Activated T-helper 2 cell treated with anti-CD3 and anti-CD28 coated beads, Interferon-gamma antibody, Interleukin-2, Interleukin-4, amounts not matched to agents 10 μg/mL and 5 μg/mL and 100 μg/mL, durations not matched to agents 14 hours and 24 hours and 36 hours (primary cell): Measurements from ENCODE around the gene ANGPTL4. TPM values are rescaled to one million over a fixed set of nuclear protein-coding genes. Genes with fewer than 3 reads are reported as not detected.
A peak's percentile ranks its signal among the peaks of the same experiment; 100 is the strongest.
"Not testable (repeated sequence)": the region's sequence is repeated elsewhere in the genome, so short reads cannot be mapped to it uniquely, and the experiment has no call there.

ENCODE experiments used
- DNase-seq: peaks from one replicate; pipeline ENCODE4 v3.0.0; 2021; ENCODE audit warnings: low spot score
- H3K27ac Mint-ChIP-seq: one replicate; pipeline ENCODE4 v1.8.0; 2021; ENCODE audit warnings: mixed read lengths
- H3K27me3 Mint-ChIP-seq: one replicate; pipeline ENCODE4 v1.8.0; 2021; ENCODE audit warnings: low read depth, mixed read lengths
- H3K36me3 Mint-ChIP-seq: one replicate; pipeline ENCODE4 v1.8.0; 2021; ENCODE audit warnings: low read depth, mixed read lengths
- H3K4me1 Mint-ChIP-seq: one replicate; pipeline ENCODE4 v1.8.0; 2021; ENCODE audit warnings: low read depth, mixed read lengths
- H3K4me3 Mint-ChIP-seq: one replicate; pipeline ENCODE4 v1.8.0; 2021; ENCODE audit warnings: low read depth, mild to moderate bottlenecking, moderate library complexity, mixed read lengths
- H3K9me3 Mint-ChIP-seq: one replicate; pipeline ENCODE4 v1.8.0; 2021; ENCODE audit warnings: mixed read lengths
- intact Hi-C: fragments of 100-400 bp; cut with micrococcal nuclease; formaldehyde crosslinking; loops from one replicate; pipeline ENCODE4 v1.15.1; 2023
- total RNA-seq: library from RNA; stranded (reverse); gene quantifications from 2 replicates; pipeline ENCODE4 v1.2.3, GENCODE V29; 2022

Gene ANGPTL4, protein sequence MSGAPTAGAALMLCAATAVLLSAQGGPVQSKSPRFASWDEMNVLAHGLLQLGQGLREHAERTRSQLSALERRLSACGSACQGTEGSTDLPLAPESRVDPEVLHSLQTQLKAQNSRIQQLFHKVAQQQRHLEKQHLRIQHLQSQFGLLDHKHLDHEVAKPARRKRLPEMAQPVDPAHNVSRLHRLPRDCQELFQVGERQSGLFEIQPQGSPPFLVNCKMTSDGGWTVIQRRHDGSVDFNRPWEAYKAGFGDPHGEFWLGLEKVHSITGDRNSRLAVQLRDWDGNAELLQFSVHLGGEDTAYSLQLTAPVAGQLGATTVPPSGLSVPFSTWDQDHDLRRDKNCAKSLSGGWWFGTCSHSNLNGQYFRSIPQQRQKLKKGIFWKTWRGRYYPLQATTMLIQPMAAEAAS
- total RNA-seq = 7.1 and 7.4 TPM in 2 replicates

DNA sequence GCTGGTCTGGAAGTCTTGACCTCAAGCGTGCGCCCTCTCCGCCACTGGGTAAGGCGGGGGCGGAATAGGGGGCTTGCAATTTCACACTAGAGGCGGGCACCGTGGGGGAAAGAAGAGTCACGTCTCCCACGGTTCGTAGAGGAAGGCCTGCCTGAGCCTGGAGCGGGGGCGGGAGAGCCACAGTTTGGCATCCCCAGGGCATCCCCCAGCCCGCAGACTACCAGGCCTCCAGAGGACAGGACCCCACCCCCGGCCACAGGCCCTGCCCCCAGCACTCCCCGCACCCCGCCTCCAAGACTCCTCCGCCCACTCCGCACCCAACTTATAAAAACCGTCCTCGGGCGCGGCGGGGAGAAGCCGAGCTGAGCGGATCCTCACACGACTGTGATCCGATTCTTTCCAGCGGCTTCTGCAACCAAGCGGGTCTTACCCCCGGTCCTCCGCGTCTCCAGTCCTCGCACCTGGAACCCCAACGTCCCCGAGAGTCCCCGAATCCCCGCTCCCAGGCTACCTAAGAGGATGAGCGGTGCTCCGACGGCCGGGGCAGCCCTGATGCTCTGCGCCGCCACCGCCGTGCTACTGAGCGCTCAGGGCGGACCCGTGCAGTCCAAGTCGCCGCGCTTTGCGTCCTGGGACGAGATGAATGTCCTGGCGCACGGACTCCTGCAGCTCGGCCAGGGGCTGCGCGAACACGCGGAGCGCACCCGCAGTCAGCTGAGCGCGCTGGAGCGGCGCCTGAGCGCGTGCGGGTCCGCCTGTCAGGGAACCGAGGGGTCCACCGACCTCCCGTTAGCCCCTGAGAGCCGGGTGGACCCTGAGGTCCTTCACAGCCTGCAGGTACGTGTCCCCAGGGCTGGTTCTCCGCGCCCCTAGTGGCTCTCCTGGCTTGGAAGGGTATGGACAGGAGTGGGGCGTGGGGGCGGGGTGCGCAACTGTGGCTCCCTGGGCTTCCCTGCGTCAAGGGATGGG lies at the start of gene ANGPTL4:
ANGPTL4 (plus strand) TSS at position 353 of the 969 bp plus-strand sequence; CDS start at position 520, 167 bp downstream.
- peaks cover 19% of the 10 kb centered on the region for H3K27me3 Mint-ChIP-seq
- H3K9me3 Mint-ChIP-seq = no peaks in the 10 kb centered on the region
- H3K4me3 Mint-ChIP-seq = peak within 1 kb of the TSS; percentile 86
- peaks cover 3% of the 10 kb centered on the region for H3K36me3 Mint-ChIP-seq
- intact Hi-C loops = loop anchor here (5.0 kb wide), 1 partner anchor 143 kb away; no protein-coding TSS in a partner anchor
- peaks cover 19% of the 10 kb centered on the region for H3K4me1 Mint-ChIP-seq
- peak within 1 kb of the TSS; percentile 81 for H3K27ac Mint-ChIP-seq
- peak; percentile 66 for DNase-seq

GRCh38 chr19:8314981-8315640 lies 48.8 kb upstream of the ANGPTL4 start:
- peaks cover 27% of the 10 kb centered on the region for H3K36me3 Mint-ChIP-seq
- H3K4me3 Mint-ChIP-seq, H3K27me3 Mint-ChIP-seq, DNase-seq, H3K4me1 Mint-ChIP-seq, H3K27ac Mint-ChIP-seq, intact Hi-C loops, H3K9me3 Mint-ChIP-seq: not testable (repeated sequence)

GRCh38 chr19:8316351-8317125 lies 47.4 kb upstream of the ANGPTL4 start:
- intact Hi-C loops = no loop called here
- Mint-ChIP-seq H3K36me3 (peaks cover 29% of the 10 kb centered on the region), H3K4me1 (peaks cover 7% of the 10 kb centered on the region), H3K4me3 (no peak overlapping the region), H3K9me3 (no peaks in the 10 kb centered on the region), H3K27ac (no peak overlapping the region), H3K27me3 (no peaks in the 10 kb centered on the region)
- DNase-seq = no peak

- H3K27ac Mint-ChIP-seq, H3K9me3 Mint-ChIP-seq, H3K27me3 Mint-ChIP-seq, intact Hi-C loops, DNase-seq: not testable (repeated sequence)
- Mint-ChIP-seq H3K4me1 (peaks cover 12% of the 10 kb centered on the region), H3K36me3 (peaks cover 52% of the 10 kb centered on the region), H3K4me3 (peak overlapping the region; percentile 17)
Measured at GRCh38 chr19:8318835-8319234, 45.1 kb upstream of the ANGPTL4 start.

- Mint-ChIP-seq H3K4me3 (peak overlapping the region; percentile 99), H3K4me1 (peaks cover 12% of the 10 kb centered on the region), H3K27me3 (no peaks in the 10 kb centered on the region), H3K9me3 (no peaks in the 10 kb centered on the region), H3K36me3 (peaks cover 53% of the 10 kb centered on the region), H3K27ac (peak overlapping the region; percentile 98)
- intact Hi-C loops = loop anchor here (5.0 kb wide), 1 partner anchor 313 kb away; the partner anchor contains the start of gene ELAVL1
- DNase-seq = no peak
Measured at GRCh38 chr19:8319807-8320520, 44.0 kb upstream of the ANGPTL4 start.

DNA sequence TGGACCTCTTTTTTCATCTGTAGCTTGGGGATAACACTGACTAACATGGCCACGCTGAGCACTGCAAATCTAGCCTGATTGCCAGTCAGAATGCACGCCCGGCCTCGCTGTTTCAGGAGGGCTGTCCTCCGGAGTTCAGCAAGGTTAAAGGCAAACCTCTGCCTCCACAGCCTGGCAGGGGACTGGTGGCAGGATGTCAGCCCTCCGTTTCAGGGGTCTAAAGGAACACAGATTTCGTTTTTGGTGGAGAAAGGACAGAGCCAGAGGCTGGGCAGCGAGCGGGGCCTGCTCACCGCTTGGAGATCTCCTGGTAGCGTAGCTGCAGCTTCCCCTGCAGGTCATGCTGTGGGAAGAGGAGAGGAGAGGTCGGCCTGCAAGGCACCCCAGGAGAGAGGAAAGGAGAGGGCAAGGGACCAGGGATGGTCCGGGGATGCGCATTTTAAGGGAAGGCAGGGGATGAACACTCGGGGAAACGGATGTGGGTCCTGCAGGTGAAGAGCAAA lies 43.3 kb upstream of the ANGPTL4 start:
- intact Hi-C loops = loop anchor here (1.0 to 5.0 kb wide), 2 partner anchors 12 to 313 kb away; partner anchors contain the start of genes CD320 and ELAVL1
- peaks cover 46% of the 10 kb centered on the region for H3K36me3 Mint-ChIP-seq
- H3K4me3 Mint-ChIP-seq = peak overlapping the region; percentile 99

GRCh38 chr19:8321067-8321985 lies 42.6 kb upstream of the ANGPTL4 start, which contains the start of the genes NDUFA7 and RPS28:
Gene NDUFA7 (minus strand): TSS chr19:8321375. CDS start chr19:8321358, 17 bp downstream.
Gene RPS28 (plus strand): TSS chr19:8321496. CDS start chr19:8321531, 35 bp downstream.
- no peaks in the 10 kb centered on the region for H3K27me3 Mint-ChIP-seq
- DNase-seq = peak; percentile 96
- H3K4me3 Mint-ChIP-seq = peak within 1 kb of the TSS; percentile 99
- H3K4me1 Mint-ChIP-seq = peaks cover 12% of the 10 kb centered on the region
- peak within 1 kb of the TSS; percentile 98 for H3K27ac Mint-ChIP-seq
- intact Hi-C loops = loop anchor here (1.0 to 5.0 kb wide), 2 partner anchors 13 to 314 kb away; partner anchors contain the start of genes CD320 and ELAVL1
- H3K9me3 Mint-ChIP-seq = no peaks in the 10 kb centered on the region
- H3K36me3 Mint-ChIP-seq = peaks cover 44% of the 10 kb centered on the region

More for the DNA sequence above, 43.3 kb upstream of the ANGPTL4 start:
- Mint-ChIP-seq H3K27me3 (no peaks in the 10 kb centered on the region), H3K27ac (peak overlapping the region; percentile 98), H3K4me1 (peaks cover 12% of the 10 kb centered on the region), H3K9me3 (no peaks in the 10 kb centered on the region)
- no peak for DNase-seq

DNA sequence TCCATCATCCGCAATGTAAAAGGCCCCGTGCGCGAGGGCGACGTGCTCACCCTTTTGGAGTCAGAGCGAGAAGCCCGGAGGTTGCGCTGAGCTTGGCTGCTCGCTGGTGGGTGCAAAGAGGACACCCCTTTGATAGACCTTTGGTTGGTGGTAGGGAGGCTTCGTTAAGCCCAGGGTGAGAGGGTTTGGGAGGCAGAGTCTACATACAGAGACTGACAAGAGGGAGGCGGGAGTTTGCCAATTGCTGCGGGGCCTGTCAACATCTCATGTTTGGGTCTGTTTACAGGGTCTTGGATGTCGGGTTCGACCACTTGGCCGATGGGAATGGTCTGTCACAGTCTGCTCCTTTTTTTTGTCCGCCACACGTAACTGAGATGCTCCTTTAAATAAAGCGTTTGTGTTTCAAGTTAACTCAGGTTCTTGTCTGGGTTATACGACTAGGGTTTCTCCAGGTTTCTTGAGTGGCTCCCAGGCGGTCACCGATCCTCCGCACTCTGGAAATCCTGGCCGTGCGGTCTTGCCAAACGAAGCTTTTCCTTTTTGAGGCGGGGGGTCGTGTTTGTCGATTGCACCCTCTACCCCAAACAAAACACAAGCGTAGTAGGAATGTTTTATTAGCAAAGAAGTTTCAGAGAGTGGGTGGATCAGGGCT lies 41.8 kb upstream of the ANGPTL4 start:
- Mint-ChIP-seq H3K27ac (peak overlapping the region; percentile 98), H3K36me3 (peaks cover 44% of the 10 kb centered on the region), H3K4me3 (peak overlapping the region; percentile 99), H3K4me1 (peaks cover 12% of the 10 kb centered on the region), H3K9me3 (no peaks in the 10 kb centered on the region), H3K27me3 (peaks cover 5% of the 10 kb centered on the region)
- intact Hi-C loops = loop anchor here (1.0 to 5.0 kb wide), 2 partner anchors 14 to 315 kb away; partner anchors contain the start of genes CD320 and ELAVL1
- no peak for DNase-seq

- peak overlapping the region; percentile 99 for H3K4me3 Mint-ChIP-seq
- peaks cover 39% of the 10 kb centered on the region for H3K36me3 Mint-ChIP-seq
- peak overlapping the region; percentile 55 for H3K27ac Mint-ChIP-seq
- H3K27me3 Mint-ChIP-seq = peaks cover 5% of the 10 kb centered on the region
- H3K9me3 Mint-ChIP-seq = no peaks in the 10 kb centered on the region
- H3K4me1 Mint-ChIP-seq = peaks cover 12% of the 10 kb centered on the region
- no peak for DNase-seq
- intact Hi-C loops = loop anchor here (5.0 kb wide), 1 partner anchor 315 kb away; the partner anchor contains the start of gene ELAVL1
Measured at GRCh38 chr19:8322638-8322997, 41.3 kb upstream of the ANGPTL4 start.

GRCh38 chr19:8323781-8324185 lies 40.2 kb upstream of the ANGPTL4 start:
- H3K4me1 Mint-ChIP-seq = peaks cover 12% of the 10 kb centered on the region

More at GRCh38 chr19:8323781-8324185, 40.2 kb upstream of the ANGPTL4 start:
- intact Hi-C loops = loop anchor here (5.0 kb wide), 1 partner anchor 316 kb away; the partner anchor contains the start of gene ELAVL1
- Mint-ChIP-seq H3K27ac (no peak overlapping the region), H3K4me3 (peak overlapping the region; percentile 17), H3K27me3 (peaks cover 8% of the 10 kb centered on the region), H3K9me3 (no peaks in the 10 kb centered on the region), H3K36me3 (peaks cover 39% of the 10 kb centered on the region)
- no peak for DNase-seq
